Activated T-cell treated with anti-CD3 and anti-CD28 coated beads, Interleukin-2, amount 50 U/mL, for 72 hours (primary cell): Measurements from ENCODE around the gene ARMH4. TPM values are rescaled to one million over a fixed set of nuclear protein-coding genes. Genes with fewer than 3 reads are reported as not detected.
"Not testable (repeated sequence)": the region's sequence is repeated elsewhere in the genome, so short reads cannot be mapped to it uniquely, and the experiment has no call there.

Experiments used
- ATAC-seq, 2 donors: fragments of 150-1000 bp; cut with Tn5 transposase; replicated peaks in 1 of 2; 2 replicates each; pipeline ENCODE4 v1.10.0; 2021; ENCODE audit warnings: moderate library complexity in 2 of 2, mild to moderate bottlenecking in 1 of 2
- DNase-seq, 2 donors: peaks; one replicate each; pipeline ENCODE4 v3.0.0; 2021 to 2022; ENCODE audit warnings: mixed read lengths in 1 of 2
- H3K27ac Mint-ChIP-seq: one replicate; pipeline ENCODE4 v1.8.0; 2022; ENCODE audit warnings: mild to moderate bottlenecking, moderate library complexity, mixed read lengths
- H3K27me3 Mint-ChIP-seq: one replicate; pipeline ENCODE4 v1.8.0; 2022; ENCODE audit warnings: low read depth, mixed read lengths
- H3K36me3 Mint-ChIP-seq, 2 donors: one replicate each; pipeline ENCODE4 v1.8.0; 2022; ENCODE audit warnings: mixed read lengths in 2 of 2, mild to moderate bottlenecking in 1 of 2; ENCODE audit not compliant: insufficient read depth in 2 of 2
- H3K4me1 Mint-ChIP-seq: one replicate; pipeline ENCODE4 v1.8.0; 2022; ENCODE audit warnings: low read depth, mixed read lengths
- H3K4me3 Mint-ChIP-seq, 2 donors: one replicate each; pipeline ENCODE4 v1.8.0; 2022; ENCODE audit warnings: mild to moderate bottlenecking in 2 of 2, mixed read lengths in 2 of 2, moderate library complexity in 2 of 2
- H3K9me3 Mint-ChIP-seq, 2 donors: one replicate each; pipeline ENCODE4 v1.8.0; 2022; ENCODE audit warnings: mixed read lengths in 2 of 2
- total RNA-seq, 2 donors: library from RNA; stranded (reverse); gene quantifications; one replicate each; pipeline ENCODE4 v1.2.3, GENCODE V29; 2022

Gene ARMH4
- total RNA-seq, 2 donors from 2014 or later: not detected

GRCh38 chr14:58133739-58134138 is 18.3 kb downstream of the ARMH4 start:
- no peak for DNase-seq
- H3K4me1 Mint-ChIP-seq: no peaks in the 10 kb centered on the region
- no peaks in the 10 kb centered on the region for H3K36me3 Mint-ChIP-seq
- ATAC-seq: no peak
- H3K9me3 Mint-ChIP-seq: no peaks in the 10 kb centered on the region
- H3K27ac Mint-ChIP-seq: no peak overlapping the region
- H3K27me3 Mint-ChIP-seq: no peaks in the 10 kb centered on the region
- H3K4me3 Mint-ChIP-seq: no peak overlapping the region

- ATAC-seq: no peak
- H3K4me1 Mint-ChIP-seq: no peaks in the 10 kb centered on the region
- H3K9me3 Mint-ChIP-seq: no peaks in the 10 kb centered on the region
- H3K4me3 Mint-ChIP-seq: no peak overlapping the region
- H3K27ac Mint-ChIP-seq: no peak overlapping the region
- H3K27me3 Mint-ChIP-seq: no peaks in the 10 kb centered on the region
- H3K36me3 Mint-ChIP-seq: peaks cover 0 to 2% of the 10 kb centered on the region in 2 donors
- no peak for DNase-seq
These were observed 20.6 kb downstream of the ARMH4 start for GRCh38 chr14:58131386-58131785.

- Mint-ChIP-seq H3K9me3 (peaks cover 4 to 7% of the 10 kb centered on the region in 2 donors), H3K27me3 (no peaks in the 10 kb centered on the region), H3K4me1 (no peaks in the 10 kb centered on the region), H3K27ac (no peak overlapping the region), H3K36me3 (peaks cover 2 to 3% of the 10 kb centered on the region in 2 donors), H3K4me3 (no peak overlapping the region)
- ATAC-seq (no peak), DNase-seq (no peak)
These were observed 21.8 kb downstream of the ARMH4 start for GRCh38 chr14:58130116-58130782.

- Mint-ChIP-seq H3K9me3 (peaks cover 4 to 7% of the 10 kb centered on the region in 2 donors), H3K27me3 (no peaks in the 10 kb centered on the region), H3K27ac (no peak overlapping the region), H3K36me3 (peaks cover 2 to 5% of the 10 kb centered on the region in 2 donors), H3K4me3 (no peak overlapping the region), H3K4me1 (no peaks in the 10 kb centered on the region)
- ATAC-seq (no peak), DNase-seq (no peak)
These were observed 22.8 kb downstream of the ARMH4 start for GRCh38 chr14:58129208-58129607.

- Mint-ChIP-seq H3K36me3 (peaks cover 2 to 5% of the 10 kb centered on the region in 2 donors), H3K4me1 (no peaks in the 10 kb centered on the region), H3K9me3 (peaks cover 4 to 7% of the 10 kb centered on the region in 2 donors), H3K27ac (no peak overlapping the region), H3K27me3 (no peaks in the 10 kb centered on the region), H3K4me3 (no peak overlapping the region)
- ATAC-seq (no peak), DNase-seq (no peak)
These were observed 23.6 kb downstream of the ARMH4 start for GRCh38 chr14:58128416-58128815.

- H3K4me1 Mint-ChIP-seq, H3K9me3 Mint-ChIP-seq, ATAC-seq: not testable (repeated sequence)
These were observed 29.5 kb downstream of the ARMH4 start for GRCh38 chr14:58122546-58122945.

GRCh38 chr14:58121530-58122186 is 30.4 kb downstream of the ARMH4 start:
- no peaks in the 10 kb centered on the region for H3K4me1 Mint-ChIP-seq
- H3K27me3 Mint-ChIP-seq: peaks cover 5% of the 10 kb centered on the region
- peaks cover 2 to 3% of the 10 kb centered on the region in 2 donors for H3K36me3 Mint-ChIP-seq
- peaks cover 4 to 7% of the 10 kb centered on the region in 2 donors for H3K9me3 Mint-ChIP-seq
- no peak overlapping the region for H3K4me3 Mint-ChIP-seq
- peak in 1 of 2 donors; percentile 26 for ATAC-seq
- no peak for DNase-seq
- no peak overlapping the region for H3K27ac Mint-ChIP-seq

More at GRCh38 chr14:58122546-58122945, 29.5 kb downstream of the ARMH4 start:
- not testable (repeated sequence) for DNase-seq, H3K27ac Mint-ChIP-seq, H3K27me3 Mint-ChIP-seq, H3K4me3 Mint-ChIP-seq, H3K36me3 Mint-ChIP-seq

- Mint-ChIP-seq H3K36me3 (no peaks in the 10 kb centered on the region), H3K9me3 (no peaks in the 10 kb centered on the region), H3K4me1 (no peaks in the 10 kb centered on the region), H3K27me3 (peaks cover 5% of the 10 kb centered on the region), H3K4me3 (no peak overlapping the region), H3K27ac (no peak overlapping the region)
- ATAC-seq (no peak), DNase-seq (no peak)
These were observed 32.6 kb downstream of the ARMH4 start for GRCh38 chr14:58119381-58119780.

GRCh38 chr14:58118097-58118815 is 33.8 kb downstream of the ARMH4 start:
- DNase-seq (no peak), ATAC-seq (no peak)
- no peaks in the 10 kb centered on the region for H3K4me1 Mint-ChIP-seq
- peaks cover 5% of the 10 kb centered on the region for H3K27me3 Mint-ChIP-seq
- H3K36me3 Mint-ChIP-seq: no peaks in the 10 kb centered on the region
- H3K9me3 Mint-ChIP-seq: no peaks in the 10 kb centered on the region
- H3K27ac Mint-ChIP-seq: no peak overlapping the region
- H3K4me3 Mint-ChIP-seq: no peak overlapping the region

- Mint-ChIP-seq H3K27ac (no peak overlapping the region), H3K27me3 (peaks cover 10% of the 10 kb centered on the region), H3K36me3 (no peaks in the 10 kb centered on the region), H3K4me1 (peaks cover 8% of the 10 kb centered on the region), H3K4me3 (no peak overlapping the region), H3K9me3 (no peaks in the 10 kb centered on the region)
- ATAC-seq: no peak
- no peak for DNase-seq
These were observed 42.3 kb downstream of the ARMH4 start for GRCh38 chr14:58109744-58110143.

- H3K36me3 Mint-ChIP-seq: no peaks in the 10 kb centered on the region
- H3K4me1 Mint-ChIP-seq: peaks cover 8% of the 10 kb centered on the region
- no peak overlapping the region for H3K4me3 Mint-ChIP-seq
- DNase-seq (no peak), ATAC-seq (peak; percentile 79 to 94)
- peaks cover 12% of the 10 kb centered on the region for H3K27me3 Mint-ChIP-seq
- no peak overlapping the region for H3K27ac Mint-ChIP-seq
- no peaks in the 10 kb centered on the region for H3K9me3 Mint-ChIP-seq
These were observed 43.3 kb downstream of the ARMH4 start for GRCh38 chr14:58108717-58109116.

- ATAC-seq (peak in 1 of 2 donors; percentile 58), DNase-seq (peak; percentile 36 to 37)
- Mint-ChIP-seq H3K36me3 (no peaks in the 10 kb centered on the region), H3K4me3 (no peak overlapping the region), H3K9me3 (no peaks in the 10 kb centered on the region), H3K27me3 (peaks cover 12% of the 10 kb centered on the region), H3K27ac (peak overlapping the region; percentile 12), H3K4me1 (peaks cover 8% of the 10 kb centered on the region)
These were observed 44.0 kb downstream of the ARMH4 start for GRCh38 chr14:58107947-58108552.

GRCh38 chr14:58107041-58107440 is 45.0 kb downstream of the ARMH4 start:
- Mint-ChIP-seq H3K4me1 (peaks cover 8% of the 10 kb centered on the region), H3K27ac (no peak overlapping the region), H3K36me3 (no peaks in the 10 kb centered on the region), H3K27me3 (peaks cover 12% of the 10 kb centered on the region), H3K4me3 (no peak overlapping the region), H3K9me3 (no peaks in the 10 kb centered on the region)
- DNase-seq: no peak
- ATAC-seq: no peak
